ENCODE data around the gene STAT5B.
A peak's percentile ranks its signal among the peaks of the same experiment; 100 is the strongest.

The STAT5B gene

DNA sequence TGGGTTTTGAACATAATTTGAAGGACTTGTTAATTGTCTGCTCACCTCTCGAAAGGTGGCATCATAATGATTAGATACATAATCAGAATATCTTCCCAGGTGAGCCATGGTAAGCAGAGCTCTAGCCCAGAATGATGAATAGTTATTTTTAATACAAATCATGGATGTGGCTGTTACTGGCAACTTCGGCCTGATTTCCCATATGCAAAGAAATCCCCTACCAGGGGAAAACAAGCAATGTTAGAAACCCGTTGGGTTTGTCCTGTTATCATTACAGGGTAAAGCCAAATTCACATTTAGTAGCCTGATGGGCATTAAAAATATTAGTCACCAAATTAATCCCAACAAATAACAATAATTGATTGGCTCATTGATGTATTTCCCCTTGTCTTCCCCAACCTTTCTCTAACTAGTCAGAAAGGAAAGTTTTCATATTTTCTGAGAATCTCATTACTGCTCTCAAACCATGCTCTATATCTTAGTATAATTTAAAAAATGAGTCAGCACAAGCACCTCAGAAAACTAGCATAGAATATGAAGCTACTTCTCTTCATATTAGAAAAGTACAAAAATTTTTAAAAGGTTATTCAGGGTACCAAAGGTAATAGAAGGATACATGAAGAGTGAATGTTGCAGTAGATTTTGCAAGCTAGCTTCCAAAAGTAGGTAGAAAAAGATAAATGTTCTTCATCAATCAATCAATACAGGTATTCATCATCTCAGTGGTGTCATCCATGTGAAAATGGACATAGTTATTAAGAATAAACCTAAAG, 5.0 kb downstream of the STAT5B start:
- H3K18ac ChIP-seq (ENCODE audit: low read length): no peak overlapping the region
- H3K9me3 ChIP-seq (ENCODE audit: insufficient read depth, low read depth, low read length): no peaks in the 10 kb centered on the region
- no peaks in the 10 kb centered on the region for H3K27me3 ChIP-seq (ENCODE audit: insufficient read depth, low read length)
- no peak overlapping the region for H2BK12ac ChIP-seq (ENCODE audit: low read length)
- no peak overlapping the region for H2BK120ac ChIP-seq (ENCODE audit: insufficient read depth, low read length, poor library complexity)
- no peak overlapping the region for H3K27ac ChIP-seq (ENCODE audit: low read depth, low read length)
- WGBS (ENCODE audit: extremely low coverage, insufficient coverage, insufficient read length): no CpG with 5 or more reads among the region's 3 CpGs
- no peak overlapping the region for H4K8ac ChIP-seq (ENCODE audit: low read depth, low read length)
- H4K12ac ChIP-seq (ENCODE audit: low read depth, low read length): no peak overlapping the region
- H3K4me3 ChIP-seq (ENCODE audit: low read depth, low read length): no peak overlapping the region
- H2BK5ac ChIP-seq (ENCODE audit: low read depth, low read length, poor library complexity): no peak overlapping the region
- no peak overlapping the region for H3K14ac ChIP-seq (ENCODE audit: low read length)
- no peak overlapping the region for H2AFZ ChIP-seq (ENCODE audit: insufficient read depth, low read length, poor library complexity)
- H3K36me3 ChIP-seq (ENCODE audit: control insufficient read depth in 1 of 2, insufficient read depth in 2 of 2, low read length in 2 of 2): no peaks in the 10 kb centered on the region
- peaks cover 0 to 2% of the 10 kb centered on the region in 2 experiments for H3K4me1 ChIP-seq (ENCODE audit: control insufficient read depth in 1 of 2, insufficient read depth in 2 of 2, low read length in 2 of 2)
- no peak overlapping the region for H3K23ac ChIP-seq (ENCODE audit: low read length)
- no peak overlapping the region for H3K4ac ChIP-seq (ENCODE audit: low read depth, low read length)
- peaks cover 5% of the 10 kb centered on the region for H3K79me1 ChIP-seq (ENCODE audit: low read length)
- no peak overlapping the region for H3K4me2 ChIP-seq (ENCODE audit: low read length)
- no peak overlapping the region for H3K9ac ChIP-seq (ENCODE audit: low read length)
- H4K91ac ChIP-seq (ENCODE audit: low read depth, low read length): no peak overlapping the region
- H3K79me2 ChIP-seq (ENCODE audit: control insufficient read depth, insufficient read depth, low read length, poor library complexity): peaks cover 3% of the 10 kb centered on the region
- H2AK5ac ChIP-seq (ENCODE audit: low read length): no peak overlapping the region
- DNase-seq: no peak

- Histone ChIP-seq H3K27ac (ENCODE audit: low read depth, low read length) (no peak overlapping the region), H3K4me2 (ENCODE audit: low read length) (no peak overlapping the region), H3K4me1 (ENCODE audit: control insufficient read depth in 1 of 2, insufficient read depth in 2 of 2, low read length in 2 of 2) (peaks cover 0 to 2% of the 10 kb centered on the region in 2 experiments), H3K36me3 (ENCODE audit: control insufficient read depth in 1 of 2, insufficient read depth in 2 of 2, low read length in 2 of 2) (no peaks in the 10 kb centered on the region), H4K91ac (ENCODE audit: low read depth, low read length) (no peak overlapping the region), H3K79me1 (ENCODE audit: low read length) (no peaks in the 10 kb centered on the region), H3K4me3 (ENCODE audit: low read depth, low read length) (no peak overlapping the region), H2AK5ac (ENCODE audit: low read length) (no peak overlapping the region), H2AFZ (ENCODE audit: insufficient read depth, low read length, poor library complexity) (no peak overlapping the region), H4K12ac (ENCODE audit: low read depth, low read length) (no peak overlapping the region), H2BK12ac (ENCODE audit: low read length) (no peak overlapping the region), H3K79me2 (ENCODE audit: control insufficient read depth, insufficient read depth, low read length, poor library complexity) (no peaks in the 10 kb centered on the region), H3K14ac (ENCODE audit: low read length) (no peak overlapping the region), H3K9me3 (ENCODE audit: insufficient read depth, low read depth, low read length) (no peaks in the 10 kb centered on the region), H2BK5ac (ENCODE audit: low read depth, low read length, poor library complexity) (no peak overlapping the region), H4K8ac (ENCODE audit: low read depth, low read length) (no peak overlapping the region), H3K27me3 (ENCODE audit: insufficient read depth, low read length) (no peaks in the 10 kb centered on the region), H3K9ac (ENCODE audit: low read length) (no peak overlapping the region), H2BK120ac (ENCODE audit: insufficient read depth, low read length, poor library complexity) (no peak overlapping the region), H3K18ac (ENCODE audit: low read length) (no peak overlapping the region), H3K23ac (ENCODE audit: low read length) (no peak overlapping the region), H3K4ac (ENCODE audit: low read depth, low read length) (no peak overlapping the region)
- WGBS (ENCODE audit: extremely low coverage, insufficient coverage, insufficient read length): no CpG with 5 or more reads among the region's 6 CpGs
- no peak for DNase-seq
Observed at GRCh38 chr17:42270596-42270995, 5.6 kb downstream of the STAT5B start.

DNA sequence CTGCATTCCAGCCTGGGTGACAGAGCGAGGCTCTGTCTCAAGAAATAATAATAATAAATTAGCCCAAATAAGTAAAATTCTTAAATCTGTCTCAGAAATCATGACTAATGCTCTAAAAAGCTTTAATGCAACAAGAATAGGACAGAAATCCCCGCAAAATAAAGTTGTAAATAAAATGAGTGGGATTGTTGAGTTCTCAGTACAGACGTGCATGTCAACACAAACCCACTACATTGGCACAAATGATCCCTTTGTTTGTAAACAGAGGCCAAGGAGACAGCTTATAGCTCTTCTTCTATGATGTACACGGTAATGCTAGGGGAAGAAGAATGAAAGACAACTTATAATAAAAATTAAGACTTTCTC, 6.0 kb downstream of the STAT5B start:
- H4K91ac ChIP-seq (ENCODE audit: low read depth, low read length): no peak overlapping the region
- H3K18ac ChIP-seq (ENCODE audit: low read length): no peak overlapping the region
- no peak overlapping the region for H3K4ac ChIP-seq (ENCODE audit: low read depth, low read length)
- DNase-seq: no peak
- no peak overlapping the region for H3K4me3 ChIP-seq (ENCODE audit: low read depth, low read length)
- peaks cover 0 to 2% of the 10 kb centered on the region in 2 experiments for H3K4me1 ChIP-seq (ENCODE audit: control insufficient read depth in 1 of 2, insufficient read depth in 2 of 2, low read length in 2 of 2)
- H3K79me2 ChIP-seq (ENCODE audit: control insufficient read depth, insufficient read depth, low read length, poor library complexity): no peaks in the 10 kb centered on the region
- no peaks in the 10 kb centered on the region for H3K79me1 ChIP-seq (ENCODE audit: low read length)
- WGBS (ENCODE audit: extremely low coverage, insufficient coverage, insufficient read length): no CpG with 5 or more reads among the region's 4 CpGs
- no peak overlapping the region for H3K23ac ChIP-seq (ENCODE audit: low read length)
- no peak overlapping the region for H3K14ac ChIP-seq (ENCODE audit: low read length)
- H2AK5ac ChIP-seq (ENCODE audit: low read length): no peak overlapping the region
- no peak overlapping the region for H3K27ac ChIP-seq (ENCODE audit: low read depth, low read length)
- no peak overlapping the region for H2BK5ac ChIP-seq (ENCODE audit: low read depth, low read length, poor library complexity)
- no peak overlapping the region for H2BK120ac ChIP-seq (ENCODE audit: insufficient read depth, low read length, poor library complexity)
- no peak overlapping the region for H4K8ac ChIP-seq (ENCODE audit: low read depth, low read length)
- H3K27me3 ChIP-seq (ENCODE audit: insufficient read depth, low read length): no peaks in the 10 kb centered on the region
- H2BK12ac ChIP-seq (ENCODE audit: low read length): no peak overlapping the region
- H3K9ac ChIP-seq (ENCODE audit: low read length): no peak overlapping the region
- no peak overlapping the region for H3K4me2 ChIP-seq (ENCODE audit: low read length)
- H4K12ac ChIP-seq (ENCODE audit: low read depth, low read length): no peak overlapping the region
- H3K36me3 ChIP-seq (ENCODE audit: control insufficient read depth in 1 of 2, insufficient read depth in 2 of 2, low read length in 2 of 2): no peaks in the 10 kb centered on the region
- H3K9me3 ChIP-seq (ENCODE audit: insufficient read depth, low read depth, low read length): no peaks in the 10 kb centered on the region
- H2AFZ ChIP-seq (ENCODE audit: insufficient read depth, low read length, poor library complexity): no peak overlapping the region

DNA sequence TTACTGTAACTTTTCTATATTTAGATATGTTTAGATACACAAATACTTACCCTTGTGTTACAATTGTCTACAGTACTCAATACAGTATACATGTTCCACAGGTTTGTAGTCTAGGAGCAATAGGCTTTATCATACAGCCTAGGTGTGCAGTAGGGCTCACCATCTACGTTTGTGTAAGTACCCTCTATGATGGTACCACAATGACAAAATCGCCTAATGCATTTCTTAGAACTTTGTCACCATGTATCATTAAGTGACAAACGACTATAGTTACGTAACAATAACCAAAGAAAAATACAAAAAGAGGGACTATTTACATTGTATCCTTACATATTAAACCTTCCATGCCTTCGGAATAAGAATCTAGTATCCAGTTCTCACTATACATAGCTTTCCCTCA, 8.0 kb downstream of the STAT5B start:
- Histone ChIP-seq H3K4ac (ENCODE audit: low read depth, low read length) (no peak overlapping the region), H3K9me3 (ENCODE audit: insufficient read depth, low read depth, low read length) (no peaks in the 10 kb centered on the region), H4K91ac (ENCODE audit: low read depth, low read length) (no peak overlapping the region), H2BK12ac (ENCODE audit: low read length) (no peak overlapping the region), H3K23ac (ENCODE audit: low read length) (no peak overlapping the region), H2BK120ac (ENCODE audit: insufficient read depth, low read length, poor library complexity) (no peak overlapping the region), H3K18ac (ENCODE audit: low read length) (no peak overlapping the region), H3K9ac (ENCODE audit: low read length) (no peak overlapping the region), H3K4me3 (ENCODE audit: low read depth, low read length) (no peak overlapping the region), H2BK5ac (ENCODE audit: low read depth, low read length, poor library complexity) (no peak overlapping the region), H3K36me3 (ENCODE audit: control insufficient read depth in 1 of 2, insufficient read depth in 2 of 2, low read length in 2 of 2) (no peaks in the 10 kb centered on the region), H3K79me1 (ENCODE audit: low read length) (no peaks in the 10 kb centered on the region), H3K4me1 (ENCODE audit: control insufficient read depth in 1 of 2, insufficient read depth in 2 of 2, low read length in 2 of 2) (peaks cover 0 to 2% of the 10 kb centered on the region in 2 experiments), H3K79me2 (ENCODE audit: control insufficient read depth, insufficient read depth, low read length, poor library complexity) (no peaks in the 10 kb centered on the region), H3K14ac (ENCODE audit: low read length) (no peak overlapping the region), H2AK5ac (ENCODE audit: low read length) (no peak overlapping the region), H4K12ac (ENCODE audit: low read depth, low read length) (no peak overlapping the region), H3K4me2 (ENCODE audit: low read length) (no peak overlapping the region), H3K27me3 (ENCODE audit: insufficient read depth, low read length) (no peaks in the 10 kb centered on the region), H4K8ac (ENCODE audit: low read depth, low read length) (no peak overlapping the region), H2AFZ (ENCODE audit: insufficient read depth, low read length, poor library complexity) (no peak overlapping the region), H3K27ac (ENCODE audit: low read depth, low read length) (no peak overlapping the region)
- no CpG with 5 or more reads among the region's 5 CpGs for WGBS (ENCODE audit: extremely low coverage, insufficient coverage, insufficient read length)
- DNase-seq: peak in 1 of 2 donors; percentile 77
